HepG2 (cell line): Measurements from ENCODE around the gene MEMO1. TPM values are rescaled to one million over a fixed set of nuclear protein-coding genes. Genes with fewer than 3 reads are reported as not detected.
A peak's percentile ranks its signal among the peaks of the same experiment; 100 is the strongest.

Source experiments
- KAT7 ChIP-seq: IDR thresholded peaks from 2 replicates; pipeline ENCODE4 v1.6.1; 2018; ENCODE audit warnings: borderline replicate concordance, missing compliant biosample characterization
- MED1 ChIP-seq: sonication (generic); formaldehyde crosslinking; IDR thresholded peaks from 2 replicates; pipeline ENCODE4 v1.4.0; 2020; ENCODE audit warnings: missing genetic modification reagents
- NFAT5 ChIP-seq: sonication (generic); formaldehyde crosslinking; IDR thresholded peaks from 2 replicates; pipeline ENCODE4 v1.4.0; 2020; ENCODE audit warnings: missing genetic modification reagents
- SALL1 ChIP-seq: sonication (generic); formaldehyde crosslinking; IDR thresholded peaks from 2 replicates; pipeline ENCODE4 v1.8.0; 2022; ENCODE audit warnings: mild to moderate bottlenecking, missing genetic modification reagents
- SIN3B ChIP-seq: fragments of 150-350 bp; IDR thresholded peaks from 2 replicates; pipeline ENCODE4 v1.6.1; 2014; ENCODE audit warnings: low read length
- SRSF9 ChIP-seq: fragments of 200-400 bp; formaldehyde crosslinking; IDR thresholded peaks from 2 replicates; pipeline ENCODE4 v1.6.1; 2018; ENCODE audit warnings: borderline replicate concordance, mild to moderate bottlenecking, low read depth, low read length; ENCODE audit not compliant: insufficient read depth, poor library complexity, severe bottlenecking
- ZBTB42 ChIP-seq: sonication (generic); formaldehyde crosslinking; IDR thresholded peaks from 2 replicates; pipeline ENCODE4 v1.5.0; 2020; ENCODE audit warnings: mild to moderate bottlenecking, missing genetic modification reagents
- ZNF432 ChIP-seq: sonication (generic); formaldehyde crosslinking; IDR thresholded peaks from 2 replicates; pipeline ENCODE4 v1.5.0; 2020; ENCODE audit warnings: missing genetic modification reagents, mild to moderate bottlenecking, borderline replicate concordance
- ZNF607 ChIP-seq: sonication (generic); formaldehyde crosslinking; IDR thresholded peaks from 2 replicates; pipeline ENCODE4 v1.5.1; 2020; ENCODE audit warnings: missing genetic modification reagents, mild to moderate bottlenecking, borderline replicate concordance
- ZNF790 ChIP-seq: sonication (generic); formaldehyde crosslinking; IDR thresholded peaks from 2 replicates; pipeline ENCODE4 v1.8.0; 2022; ENCODE audit warnings: missing genetic modification reagents, mild to moderate bottlenecking, borderline replicate concordance
- polyA plus RNA-seq, 8 experiments: library from polyadenylated mRNA; depleted of rRNA in 3 of 8; stranded (reverse) in 7 of 8; unstranded in 1 of 8; fragments of >200 nt; fragmentation: Illumina TruSeq in 4 of 8; extraction: Trizol in 4 of 8; gene quantifications; 2 replicates each; pipeline versions ENCODE4 v1.2.1 to v1.2.3, GENCODE V29; 2011 to 2016; ENCODE audit warnings: low read depth in 4 of 8, missing spikeins in 1 of 8, mixed read lengths in 1 of 8; ENCODE audit not compliant: insufficient read depth in 1 of 8
- total RNA-seq, 5 experiments: library from RNA; depleted of rRNA; stranded (reverse); fragments of >200 nt; fragmentation: Illumina TruSeq; extraction: Trizol; gene quantifications; 2 replicates each; pipeline ENCODE4 v1.2.3, GENCODE V29; 2016; ENCODE audit warnings: low read depth in 1 of 5
- TF ChIP-seq, protein P1 (sequence below): sonication (generic); formaldehyde crosslinking; IDR thresholded peaks from 2 replicates; pipeline ENCODE4 v1.4.0; 2020; ENCODE audit warnings: missing genetic modification reagents
- TF ChIP-seq, protein P2 (sequence below): sonication (generic); formaldehyde crosslinking; IDR thresholded peaks from 2 replicates; pipeline ENCODE4 v1.5.0; 2020; ENCODE audit warnings: mild to moderate bottlenecking, missing genetic modification reagents, borderline replicate concordance

The MEMO1 gene
- total and polyA plus RNA-seq, 2 of the 13 experiments (the other 11 are each of a cell fraction or from before 2014, with no cell fraction given): 69.8 to 81.6 TPM

GRCh38 chr2:32039447-32040219 is 28.8 kb upstream of the MEMO1 start, which contains the start of gene DPY30 (continued):
- TF ChIP-seq ZNF607 (CRISPR knock-in tag): no peak
- no peak for TF ChIP-seq SRSF9
- no peak for TF ChIP-seq SIN3B
- TF ChIP-seq ZBTB42 (CRISPR knock-in tag): no peak; the same call in 1 of the 2 replicates
- peak; percentile 71; the same call in 1 of the 2 replicates for TF ChIP-seq ZNF790 (CRISPR knock-in tag)
- TF ChIP-seq MED1: peak; percentile 76
- TF ChIP-seq ZNF432 (CRISPR knock-in tag): no peak
- peak; percentile 86; the same call in 1 of the 2 replicates for TF ChIP-seq NFAT5 (CRISPR knock-in tag)
- TF ChIP-seq, protein P1, sequence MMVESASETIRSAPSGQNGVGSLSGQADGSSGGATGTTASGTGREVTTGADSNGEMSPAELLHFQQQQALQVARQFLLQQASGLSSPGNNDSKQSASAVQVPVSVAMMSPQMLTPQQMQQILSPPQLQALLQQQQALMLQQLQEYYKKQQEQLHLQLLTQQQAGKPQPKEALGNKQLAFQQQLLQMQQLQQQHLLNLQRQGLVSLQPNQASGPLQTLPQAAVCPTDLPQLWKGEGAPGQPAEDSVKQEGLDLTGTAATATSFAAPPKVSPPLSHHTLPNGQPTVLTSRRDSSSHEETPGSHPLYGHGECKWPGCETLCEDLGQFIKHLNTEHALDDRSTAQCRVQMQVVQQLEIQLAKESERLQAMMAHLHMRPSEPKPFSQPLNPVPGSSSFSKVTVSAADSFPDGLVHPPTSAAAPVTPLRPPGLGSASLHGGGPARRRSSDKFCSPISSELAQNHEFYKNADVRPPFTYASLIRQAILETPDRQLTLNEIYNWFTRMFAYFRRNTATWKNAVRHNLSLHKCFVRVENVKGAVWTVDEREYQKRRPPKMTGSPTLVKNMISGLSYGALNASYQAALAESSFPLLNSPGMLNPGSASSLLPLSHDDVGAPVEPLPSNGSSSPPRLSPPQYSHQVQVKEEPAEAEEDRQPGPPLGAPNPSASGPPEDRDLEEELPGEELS (CRISPR knock-in tag): peak; percentile 65
- TF ChIP-seq KAT7 (CRISPR knock-in tag): peak; percentile 82
- TF ChIP-seq SALL1 (CRISPR knock-in tag): peak; percentile 95
- TF ChIP-seq, protein P2, sequence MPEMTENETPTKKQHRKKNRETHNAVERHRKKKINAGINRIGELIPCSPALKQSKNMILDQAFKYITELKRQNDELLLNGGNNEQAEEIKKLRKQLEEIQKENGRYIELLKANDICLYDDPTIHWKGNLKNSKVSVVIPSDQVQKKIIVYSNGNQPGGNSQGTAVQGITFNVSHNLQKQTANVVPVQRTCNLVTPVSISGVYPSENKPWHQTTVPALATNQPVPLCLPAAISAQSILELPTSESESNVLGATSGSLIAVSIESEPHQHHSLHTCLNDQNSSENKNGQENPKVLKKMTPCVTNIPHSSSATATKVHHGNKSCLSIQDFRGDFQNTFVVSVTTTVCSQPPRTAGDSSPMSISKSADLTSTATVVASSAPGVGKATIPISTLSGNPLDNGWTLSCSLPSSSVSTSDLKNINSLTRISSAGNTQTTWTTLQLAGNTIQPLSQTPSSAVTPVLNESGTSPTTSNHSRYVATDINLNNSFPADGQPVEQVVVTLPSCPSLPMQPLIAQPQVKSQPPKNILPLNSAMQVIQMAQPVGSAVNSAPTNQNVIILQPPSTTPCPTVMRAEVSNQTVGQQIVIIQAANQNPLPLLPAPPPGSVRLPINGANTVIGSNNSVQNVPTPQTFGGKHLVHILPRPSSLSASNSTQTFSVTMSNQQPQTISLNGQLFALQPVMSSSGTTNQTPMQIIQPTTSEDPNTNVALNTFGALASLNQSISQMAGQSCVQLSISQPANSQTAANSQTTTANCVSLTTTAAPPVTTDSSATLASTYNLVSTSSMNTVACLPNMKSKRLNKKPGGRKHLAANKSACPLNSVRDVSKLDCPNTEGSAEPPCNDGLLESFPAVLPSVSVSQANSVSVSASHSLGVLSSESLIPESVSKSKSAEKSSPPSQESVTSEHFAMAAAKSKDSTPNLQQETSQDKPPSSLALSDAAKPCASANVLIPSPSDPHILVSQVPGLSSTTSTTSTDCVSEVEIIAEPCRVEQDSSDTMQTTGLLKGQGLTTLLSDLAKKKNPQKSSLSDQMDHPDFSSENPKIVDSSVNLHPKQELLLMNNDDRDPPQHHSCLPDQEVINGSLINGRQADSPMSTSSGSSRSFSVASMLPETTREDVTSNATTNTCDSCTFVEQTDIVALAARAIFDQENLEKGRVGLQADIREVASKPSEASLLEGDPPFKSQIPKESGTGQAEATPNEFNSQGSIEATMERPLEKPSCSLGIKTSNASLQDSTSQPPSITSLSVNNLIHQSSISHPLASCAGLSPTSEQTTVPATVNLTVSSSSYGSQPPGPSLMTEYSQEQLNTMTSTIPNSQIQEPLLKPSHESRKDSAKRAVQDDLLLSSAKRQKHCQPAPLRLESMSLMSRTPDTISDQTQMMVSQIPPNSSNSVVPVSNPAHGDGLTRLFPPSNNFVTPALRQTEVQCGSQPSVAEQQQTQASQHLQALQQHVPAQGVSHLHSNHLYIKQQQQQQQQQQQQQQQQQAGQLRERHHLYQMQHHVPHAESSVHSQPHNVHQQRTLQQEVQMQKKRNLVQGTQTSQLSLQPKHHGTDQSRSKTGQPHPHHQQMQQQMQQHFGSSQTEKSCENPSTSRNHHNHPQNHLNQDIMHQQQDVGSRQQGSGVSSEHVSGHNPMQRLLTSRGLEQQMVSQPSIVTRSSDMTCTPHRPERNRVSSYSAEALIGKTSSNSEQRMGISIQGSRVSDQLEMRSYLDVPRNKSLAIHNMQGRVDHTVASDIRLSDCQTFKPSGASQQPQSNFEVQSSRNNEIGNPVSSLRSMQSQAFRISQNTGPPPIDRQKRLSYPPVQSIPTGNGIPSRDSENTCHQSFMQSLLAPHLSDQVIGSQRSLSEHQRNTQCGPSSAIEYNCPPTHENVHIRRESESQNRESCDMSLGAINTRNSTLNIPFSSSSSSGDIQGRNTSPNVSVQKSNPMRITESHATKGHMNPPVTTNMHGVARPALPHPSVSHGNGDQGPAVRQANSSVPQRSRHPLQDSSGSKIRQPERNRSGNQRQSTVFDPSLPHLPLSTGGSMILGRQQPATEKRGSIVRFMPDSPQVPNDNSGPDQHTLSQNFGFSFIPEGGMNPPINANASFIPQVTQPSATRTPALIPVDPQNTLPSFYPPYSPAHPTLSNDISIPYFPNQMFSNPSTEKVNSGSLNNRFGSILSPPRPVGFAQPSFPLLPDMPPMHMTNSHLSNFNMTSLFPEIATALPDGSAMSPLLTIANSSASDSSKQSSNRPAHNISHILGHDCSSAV (CRISPR knock-in tag): no peak
